Adipocyte (in vitro differentiated cells): Measurements from ENCODE around the gene CRABP2.

ENCODE experiments used
- DNase-seq: peaks from one replicate; pipeline ENCODE4 v3.0.0-alpha.2; 2015; ENCODE audit warnings: low read depth
- H3K27me3 ChIP-seq: replicated peaks from 2 replicates; pipeline ENCODE4 v1.7.0; 2013; ENCODE audit warnings: mild to moderate bottlenecking, low read length, moderate library complexity; ENCODE audit not compliant: control insufficient read depth, insufficient read depth
- H3K36me3 ChIP-seq: 2 replicates; pipeline ENCODE4 v1.7.0; 2013; ENCODE audit warnings: low read length, mild to moderate bottlenecking, moderate library complexity; ENCODE audit not compliant: control insufficient read depth, insufficient read depth, severe bottlenecking
- H3K4me1 ChIP-seq: 2 replicates; pipeline ENCODE4 v1.7.0; 2013; ENCODE audit warnings: mild to moderate bottlenecking, low read length, moderate library complexity; ENCODE audit not compliant: control insufficient read depth, insufficient read depth
- H3K4me3 ChIP-seq: 2 replicates; pipeline ENCODE4 v1.7.0; 2013; ENCODE audit warnings: mild to moderate bottlenecking, low read length, moderate library complexity
- H3K9ac ChIP-seq: 2 replicates; pipeline ENCODE4 v1.7.0; 2013; ENCODE audit warnings: mild to moderate bottlenecking, low read length, moderate library complexity
- H3K9me3 ChIP-seq: 2 replicates; pipeline ENCODE4 v1.7.0; 2013; ENCODE audit warnings: mild to moderate bottlenecking, low read length, moderate library complexity; ENCODE audit not compliant: control insufficient read depth

The CRABP2 gene

DNA sequence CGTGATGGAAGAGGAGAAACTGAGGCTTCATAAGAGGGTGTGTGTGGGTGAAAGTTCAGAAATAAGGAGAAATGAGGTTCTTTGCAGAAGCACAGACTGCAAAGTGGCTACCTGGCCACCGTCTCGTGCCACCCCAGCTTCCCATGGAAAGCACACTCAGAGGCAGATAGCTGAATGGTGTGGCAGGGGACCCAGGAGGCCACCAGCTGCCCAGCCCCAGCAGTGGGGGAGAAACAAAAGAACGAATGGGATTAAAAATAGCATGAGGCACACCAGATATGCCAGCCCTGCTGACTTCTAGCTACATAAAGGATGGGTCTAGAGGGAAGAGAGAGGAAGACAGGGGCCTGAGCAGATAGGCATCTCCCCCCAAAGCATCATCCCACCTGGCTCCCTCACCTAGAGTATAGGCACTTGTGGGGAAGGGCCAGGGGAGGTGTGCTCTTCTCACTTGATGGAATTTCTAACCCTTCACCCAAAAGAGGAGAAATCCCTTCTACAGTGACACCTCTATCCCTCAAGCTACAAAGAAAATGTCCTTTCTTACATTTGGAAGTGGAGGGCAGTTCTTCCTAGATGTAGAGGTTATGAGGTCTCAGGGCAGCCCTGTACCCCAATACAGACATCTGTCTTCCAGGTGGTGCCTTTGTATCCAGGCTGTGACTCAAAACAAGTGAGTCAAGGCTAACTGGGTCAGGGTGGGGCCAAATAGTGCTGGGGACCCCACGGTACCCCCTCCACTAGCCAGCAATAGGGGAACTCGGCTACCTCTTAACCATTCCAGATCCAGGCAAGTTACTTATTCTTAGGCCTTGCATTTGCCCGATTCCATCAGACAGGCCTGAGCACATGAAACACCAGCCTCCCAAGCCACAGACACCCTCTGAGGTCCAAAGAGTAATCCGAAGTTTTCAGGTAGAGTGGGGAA lies 42.6 kb upstream of the CRABP2 start:
- Histone ChIP-seq H3K4me3 (peak overlapping the region; percentile 94), H3K36me3 (peaks cover 16% of the 10 kb centered on the region), H3K27me3 (no peaks in the 10 kb centered on the region), H3K9ac (peak overlapping the region; percentile 95), H3K9me3 (no peaks in the 10 kb centered on the region), H3K4me1 (peaks cover 57% of the 10 kb centered on the region)
- peak; percentile 45 for DNase-seq

DNA sequence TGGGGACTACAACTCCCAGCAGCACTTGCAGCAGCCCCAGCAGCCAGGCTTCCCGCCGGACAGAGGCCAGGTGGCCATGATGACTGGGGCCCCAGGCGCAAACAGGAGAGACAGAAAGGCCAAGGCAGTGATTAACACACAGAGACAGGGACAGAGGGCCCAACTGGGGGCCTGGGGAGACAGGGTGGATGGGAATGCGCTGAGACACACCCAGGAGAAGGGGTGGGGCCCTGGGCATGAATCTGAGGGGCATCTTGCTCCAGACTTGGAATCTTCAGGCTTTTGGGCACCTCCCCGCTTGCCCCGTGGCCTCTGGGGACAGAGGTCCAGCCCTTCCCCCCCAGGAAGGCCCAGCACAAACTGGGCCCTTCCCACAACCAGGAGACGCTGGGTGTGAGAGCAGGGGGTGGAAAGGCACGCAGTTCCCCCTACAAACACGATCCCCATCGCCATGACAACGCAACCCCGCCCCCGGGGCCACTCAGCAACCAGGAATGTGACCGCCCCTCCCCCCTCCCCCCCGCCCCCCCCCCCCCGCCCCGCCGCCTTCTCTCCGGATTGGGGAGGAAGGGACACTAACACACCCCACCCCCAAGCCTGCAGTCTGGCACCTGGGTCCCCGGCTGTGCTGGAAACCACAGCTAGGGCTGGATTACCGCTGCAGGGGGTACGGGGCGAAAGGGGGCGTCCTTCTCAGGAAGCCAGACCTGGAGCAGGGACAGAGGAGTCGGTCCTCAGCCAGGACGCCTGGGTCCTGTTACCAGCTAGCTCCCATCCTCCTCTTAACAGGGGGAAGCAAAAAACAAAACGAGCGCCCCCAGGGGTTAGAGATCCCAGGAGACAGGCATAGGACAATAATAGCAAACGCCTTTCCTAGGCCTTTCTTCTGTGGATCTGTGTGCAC lies 41.6 kb upstream of the CRABP2 start:
- Histone ChIP-seq H3K4me3 (peak overlapping the region; percentile 94), H3K4me1 (peaks cover 49% of the 10 kb centered on the region), H3K36me3 (peaks cover 27% of the 10 kb centered on the region), H3K27me3 (no peaks in the 10 kb centered on the region), H3K9ac (peak overlapping the region; percentile 95), H3K9me3 (no peaks in the 10 kb centered on the region)
- peak; percentile 94 for DNase-seq

DNA sequence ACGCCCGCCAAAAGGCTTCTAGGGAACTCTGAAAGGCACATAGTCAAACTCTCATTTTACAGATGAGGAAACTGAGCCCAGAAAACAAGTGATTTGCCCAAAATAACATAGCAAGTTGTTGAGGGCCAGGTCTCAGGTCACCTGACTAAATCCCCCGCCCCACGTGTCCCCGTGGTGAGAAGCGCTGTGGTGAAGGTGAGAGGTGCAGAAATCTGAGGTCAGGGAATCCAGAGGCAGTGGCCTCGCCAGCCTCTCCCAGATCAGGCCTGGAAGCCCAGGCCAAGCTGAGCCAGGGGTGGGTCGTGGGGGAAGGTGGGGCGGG lies 41.0 kb upstream of the CRABP2 start:
- no peaks in the 10 kb centered on the region for H3K9me3 ChIP-seq

DNA sequence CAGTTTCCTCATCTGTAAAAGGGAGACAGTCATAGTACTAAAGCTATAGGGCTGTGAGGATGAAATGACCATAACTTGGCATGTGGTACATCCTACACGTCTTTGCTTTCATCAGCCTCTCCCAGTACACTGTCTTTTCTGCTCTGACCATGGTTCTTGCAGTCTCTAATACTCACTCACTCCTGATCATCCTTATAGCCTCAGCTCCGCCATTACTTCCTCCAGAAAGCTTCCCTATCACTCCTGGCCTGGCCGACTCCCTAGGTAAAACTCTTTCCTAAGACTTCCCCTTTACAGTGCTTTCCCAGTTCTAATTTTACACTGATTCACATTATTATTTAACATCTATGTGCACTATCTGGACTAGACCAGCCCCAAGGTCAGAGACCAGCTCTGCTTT lies 40.5 kb upstream of the CRABP2 start:
- H3K27me3 ChIP-seq = no peaks in the 10 kb centered on the region
- H3K9ac ChIP-seq = peak overlapping the region; percentile 90
- no peak for DNase-seq
- peaks cover 33% of the 10 kb centered on the region for H3K36me3 ChIP-seq
- peaks cover 56% of the 10 kb centered on the region for H3K4me1 ChIP-seq
- peak overlapping the region; percentile 81 for H3K4me3 ChIP-seq
- no peaks in the 10 kb centered on the region for H3K9me3 ChIP-seq

More for the DNA sequence above, 41.0 kb upstream of the CRABP2 start:
- H3K36me3 ChIP-seq = peaks cover 33% of the 10 kb centered on the region
- H3K27me3 ChIP-seq = no peaks in the 10 kb centered on the region
- peak overlapping the region; percentile 90 for H3K9ac ChIP-seq
- peaks cover 54% of the 10 kb centered on the region for H3K4me1 ChIP-seq
- peak overlapping the region; percentile 81 for H3K4me3 ChIP-seq
- DNase-seq = no peak

DNA sequence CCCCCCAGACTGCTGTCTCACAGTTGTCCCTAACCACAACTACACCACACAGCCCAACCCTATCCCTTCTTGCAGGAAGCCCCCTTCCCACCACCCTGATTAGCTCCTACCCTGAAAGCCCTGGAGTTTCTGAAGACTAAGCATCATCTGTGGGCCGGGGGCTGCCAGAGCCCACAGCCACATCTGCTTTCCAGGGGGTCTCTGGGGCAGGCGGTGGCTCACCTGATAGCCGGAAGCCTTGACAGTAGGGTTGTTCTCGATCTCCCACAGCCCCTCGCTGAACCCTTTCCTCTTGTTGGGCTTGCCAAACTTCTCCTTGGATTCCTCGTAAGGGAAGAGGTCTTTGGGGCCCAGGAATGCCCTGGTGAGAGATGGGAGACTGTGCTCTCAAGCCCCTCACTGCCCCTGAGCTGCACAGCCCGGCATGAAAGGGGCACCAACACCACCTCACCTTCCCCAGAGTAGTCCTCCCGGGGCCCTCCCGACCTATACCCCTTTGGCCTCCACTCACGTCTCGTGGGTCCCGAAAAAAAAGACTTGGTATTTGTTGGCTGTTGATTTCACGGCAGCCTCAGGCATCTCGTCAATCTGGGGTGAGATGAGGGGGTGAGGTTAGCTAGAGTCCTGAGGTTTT lies 39.5 kb upstream of the CRABP2 start:
- Histone ChIP-seq H3K27me3 (no peaks in the 10 kb centered on the region), H3K36me3 (peaks cover 33% of the 10 kb centered on the region), H3K4me1 (peaks cover 60% of the 10 kb centered on the region), H3K9me3 (no peaks in the 10 kb centered on the region), H3K9ac (peak overlapping the region; percentile 61), H3K4me3 (no peak overlapping the region)
- no peak for DNase-seq

DNA sequence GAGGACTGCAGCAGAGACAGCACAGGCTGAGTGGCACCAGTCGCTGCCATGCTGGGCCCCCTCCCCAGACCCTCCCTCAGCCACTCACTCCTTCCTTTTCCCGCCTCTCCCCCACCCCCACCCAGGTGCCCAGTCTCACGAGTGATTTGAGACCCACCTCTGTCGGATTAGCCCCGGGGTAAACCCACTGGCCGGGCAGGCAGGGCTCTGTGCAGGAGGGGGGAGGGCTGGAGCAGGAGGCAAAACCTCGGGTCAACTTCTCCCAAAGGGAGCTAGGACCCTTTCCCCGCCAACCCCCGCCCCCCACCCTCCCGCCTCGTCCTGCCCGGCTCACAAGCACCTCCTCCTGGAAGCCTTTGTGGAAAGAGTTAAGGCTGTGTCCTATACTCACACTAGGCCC lies 39.0 kb upstream of the CRABP2 start:
- Histone ChIP-seq H3K9me3 (no peaks in the 10 kb centered on the region), H3K36me3 (peaks cover 33% of the 10 kb centered on the region), H3K9ac (no peak overlapping the region), H3K4me3 (no peak overlapping the region), H3K4me1 (peaks cover 57% of the 10 kb centered on the region), H3K27me3 (no peaks in the 10 kb centered on the region)
- no peak for DNase-seq

DNA sequence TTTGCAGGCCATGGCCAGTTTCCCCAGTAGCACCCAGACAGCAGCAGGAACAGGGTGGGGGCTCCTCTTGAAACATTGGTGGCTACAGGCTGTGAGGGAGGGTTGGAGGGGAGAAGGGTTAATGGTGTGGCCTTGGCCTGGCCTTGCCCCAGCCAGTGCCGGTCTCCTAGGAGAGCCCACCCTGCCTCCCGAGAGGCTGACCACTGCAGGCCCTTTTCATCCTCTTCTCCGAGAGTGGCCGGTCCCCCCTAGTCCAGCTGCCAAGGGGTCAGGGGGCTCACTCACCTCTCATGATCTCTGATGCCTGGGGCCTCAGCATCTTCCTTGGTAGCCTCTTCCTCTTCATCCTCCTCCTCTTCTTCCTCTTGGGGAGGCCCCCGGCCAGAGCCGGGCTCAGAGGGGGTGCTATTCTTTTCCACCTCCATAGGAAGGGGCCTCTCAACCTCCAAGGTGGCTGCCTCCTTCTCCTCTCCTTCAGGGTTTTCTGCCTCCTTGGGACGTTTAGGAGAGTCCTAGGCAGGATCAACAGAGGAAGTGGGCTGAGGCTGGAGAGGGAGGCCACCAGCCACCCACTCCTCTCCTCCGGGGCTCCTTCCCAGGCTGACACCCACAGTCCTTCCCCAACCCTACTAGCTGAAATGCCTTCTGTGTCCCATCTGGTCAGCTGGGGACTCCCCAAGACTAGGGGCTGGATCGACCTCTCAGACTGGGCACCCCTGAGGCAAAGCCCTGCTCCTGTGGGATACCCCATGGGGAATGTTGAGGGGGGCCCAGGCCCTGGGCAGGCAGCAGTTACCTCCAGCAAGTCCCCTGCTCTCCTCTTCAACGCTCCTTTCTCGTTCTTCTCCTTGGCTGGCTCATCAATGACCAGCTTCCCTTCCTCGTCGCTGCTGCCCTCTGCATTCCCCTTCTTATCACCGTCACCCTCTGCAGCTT lies 38.3 kb upstream of the CRABP2 start:
- DNase-seq = no peak

DNA sequence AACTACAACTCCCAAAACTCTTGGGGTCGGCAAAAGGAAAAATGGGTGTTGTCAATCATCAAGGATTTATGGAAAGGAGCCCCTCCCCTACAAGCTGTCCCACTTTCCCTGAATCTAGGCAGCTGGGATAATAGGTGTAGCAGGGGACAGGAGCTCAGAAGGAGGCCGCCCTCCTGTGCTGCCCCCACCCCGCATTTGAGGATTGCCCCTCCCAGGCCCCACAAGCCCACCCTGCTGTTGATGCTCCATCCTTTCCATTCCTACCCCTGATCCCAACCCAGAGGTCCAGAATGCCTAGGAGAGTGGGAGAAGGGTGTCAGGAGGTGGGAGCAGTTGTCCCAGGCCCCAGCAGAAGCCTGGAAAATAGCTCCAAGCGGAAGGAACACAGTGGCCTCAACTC lies 37.4 kb upstream of the CRABP2 start:
- Histone ChIP-seq H3K4me3 (no peak overlapping the region), H3K27me3 (no peaks in the 10 kb centered on the region), H3K9ac (no peak overlapping the region), H3K36me3 (peaks cover 39% of the 10 kb centered on the region), H3K4me1 (peaks cover 42% of the 10 kb centered on the region), H3K9me3 (no peaks in the 10 kb centered on the region)
- DNase-seq = no peak

More for the DNA sequence above, 38.3 kb upstream of the CRABP2 start:
- H3K9ac ChIP-seq = peak overlapping the region; percentile 41
- H3K9me3 ChIP-seq = no peaks in the 10 kb centered on the region
- H3K4me1 ChIP-seq = peaks cover 50% of the 10 kb centered on the region
- H3K27me3 ChIP-seq = no peaks in the 10 kb centered on the region
- peaks cover 33% of the 10 kb centered on the region for H3K36me3 ChIP-seq
- H3K4me3 ChIP-seq = no peak overlapping the region

DNA sequence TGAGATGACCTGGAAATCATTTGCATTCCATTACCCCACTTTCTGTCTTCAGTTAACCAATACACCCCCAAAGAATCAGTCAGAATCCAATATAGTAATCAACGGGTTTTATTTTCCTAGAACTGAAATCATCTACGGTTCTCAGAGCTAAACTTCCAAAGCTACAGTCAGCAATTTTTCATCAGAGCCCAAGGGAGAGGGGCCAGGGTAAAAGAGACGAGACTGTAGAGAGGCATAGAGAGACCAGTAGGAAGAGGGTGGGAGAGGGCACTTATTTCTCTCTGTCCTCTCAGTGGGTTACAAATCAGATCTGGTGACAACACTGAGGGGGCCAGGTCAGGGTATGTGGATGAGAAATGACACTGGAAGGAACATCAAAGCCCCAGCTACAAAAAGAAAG lies 36.6 kb upstream of the CRABP2 start:
- Histone ChIP-seq H3K9ac (no peak overlapping the region), H3K9me3 (no peaks in the 10 kb centered on the region), H3K4me1 (peaks cover 35% of the 10 kb centered on the region), H3K36me3 (peaks cover 47% of the 10 kb centered on the region), H3K27me3 (no peaks in the 10 kb centered on the region), H3K4me3 (no peak overlapping the region)
- DNase-seq = no peak

DNA sequence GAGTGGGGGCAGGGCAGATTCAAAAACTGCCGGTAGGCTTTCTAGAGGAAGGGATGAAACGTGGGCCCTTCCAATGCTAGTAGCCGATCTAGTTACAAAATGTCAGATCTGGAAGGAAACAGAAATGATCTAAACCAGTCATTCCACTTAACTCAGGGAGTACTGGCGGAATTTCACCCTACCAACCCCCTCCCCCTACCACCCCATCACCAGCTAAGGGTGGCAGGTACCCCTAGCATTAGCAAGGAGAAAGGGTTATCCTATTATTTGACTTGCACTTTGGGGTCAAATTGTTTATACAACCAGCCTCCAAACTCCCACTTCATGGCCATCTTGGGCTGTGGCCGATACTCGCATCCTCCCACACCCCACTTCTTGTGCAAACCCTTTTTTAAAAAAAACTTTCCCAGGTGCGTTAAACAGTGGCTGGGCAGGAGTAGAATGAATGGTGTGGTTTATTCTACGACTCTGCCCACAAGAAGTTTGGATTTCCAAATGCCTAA lies 36.1 kb upstream of the CRABP2 start:
- no peaks in the 10 kb centered on the region for H3K9me3 ChIP-seq
- H3K9ac ChIP-seq = peak overlapping the region; percentile 67
- H3K27me3 ChIP-seq = no peaks in the 10 kb centered on the region
- H3K36me3 ChIP-seq = peaks cover 52% of the 10 kb centered on the region
- DNase-seq = no peak
- peaks cover 33% of the 10 kb centered on the region for H3K4me1 ChIP-seq
- peak overlapping the region; percentile 98 for H3K4me3 ChIP-seq
